ENCODE results near the gene ZNF470. TPM values are rescaled to one million over a fixed set of nuclear protein-coding genes. Genes with fewer than 3 reads are reported as not detected.

The ZNF470 gene
- total and polyA plus RNA-seq, 2 of the 13 experiments (the other 11 are each of a cell fraction or from before 2014, with no cell fraction given): not detected

GRCh38 chr19:56595548-56595899 is 28.3 kb downstream of the ZNF470 start (continued):
- peak; percentile 59 for TF ChIP-seq ARID4A (CRISPR knock-in tag; IDR thresholded peaks at IDR 0.05; ENCODE audit: borderline replicate concordance)
- no peak for TF ChIP-seq MBNL3 (CRISPR knock-in tag; conservative IDR thresholded peaks at IDR 0.05)
- TF ChIP-seq ZSCAN21 (CRISPR knock-in tag; IDR thresholded peaks at IDR 0.05; ENCODE audit: borderline replicate concordance): peak; percentile 39
- TF ChIP-seq HOXA3 (CRISPR knock-in tag; IDR thresholded peaks at IDR 0.05): peak; percentile 2; the same call in 1 of the 2 replicates
- 0 out of 2 replicates have a peak, but pooled peaks have one; percentile 40 for TF ChIP-seq NBN (conservative IDR thresholded peaks at IDR 0.05)
- peak; percentile 27 for TF ChIP-seq ZNF883 (CRISPR knock-in tag; IDR thresholded peaks at IDR 0.05; ENCODE audit: not compliant biosample characterization)
- no peak for TF ChIP-seq KDM3A (CRISPR knock-in tag; IDR thresholded peaks at IDR 0.05; ENCODE audit: low read depth)
- 0 out of 2 replicates have a peak, but pooled peaks have one; percentile 31 for TF ChIP-seq ZHX1 (CRISPR knock-in tag; IDR thresholded peaks at IDR 0.05; ENCODE audit: low read depth)
- no peak for TF ChIP-seq DNMT3B (CRISPR knock-in tag; conservative IDR thresholded peaks at IDR 0.05)
- TF ChIP-seq CCDC6 (CRISPR knock-in tag; IDR thresholded peaks at IDR 0.05): 0 out of 2 replicates have a peak, but pooled peaks have one; percentile 2
- TF ChIP-seq IKZF1 (IDR thresholded peaks at IDR 0.05): no peak
- TF ChIP-seq, protein P1, sequence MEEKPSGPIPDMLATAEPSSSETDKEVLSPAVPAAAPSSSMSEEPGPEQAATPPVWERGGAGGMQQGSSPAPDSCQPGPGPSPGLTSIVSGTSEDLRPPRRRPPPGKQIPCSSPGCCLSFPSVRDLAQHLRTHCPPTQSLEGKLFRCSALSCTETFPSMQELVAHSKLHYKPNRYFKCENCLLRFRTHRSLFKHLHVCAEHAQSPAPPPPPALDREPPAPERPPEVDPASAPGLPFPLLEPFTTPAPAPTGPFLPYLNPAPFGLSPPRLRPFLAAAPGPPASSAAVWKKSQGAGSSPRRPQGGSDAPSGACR (CRISPR knock-in tag; IDR thresholded peaks at IDR 0.05): 0 out of 2 replicates have a peak, but pooled peaks have one; percentile 63
- TF ChIP-seq ATF4 (CRISPR knock-in tag; IDR thresholded peaks at IDR 0.05): peak in 1 of 2 experiments; percentile 6; a peak in 1 of 4 replicates
- peak; percentile 28; the same call in 1 of the 2 replicates for TF ChIP-seq ZFX (CRISPR knock-in tag; IDR thresholded peaks at IDR 0.05; ENCODE audit: low read depth)
- TF ChIP-seq CREBL2 (CRISPR knock-in tag; IDR thresholded peaks at IDR 0.05; ENCODE audit: borderline replicate concordance): 0 out of 2 replicates have a peak, but pooled peaks have one; percentile 13
- TF ChIP-seq SKIL (CRISPR knock-in tag; IDR thresholded peaks at IDR 0.05; ENCODE audit: borderline replicate concordance): peak; percentile 2; the same call in 1 of the 2 replicates
- no peak for TF ChIP-seq TBL1XR1 (IDR thresholded peaks at IDR 0.05; ENCODE audit: borderline replicate concordance, low read length, partially characterized antibody)
